COR-L47 (cell line): Measurements from ENCODE around the gene QRICH1.
"Not testable (repeated sequence)": the region's sequence is repeated elsewhere in the genome, so short reads cannot be mapped to it uniquely, and the experiment has no call there.

Experiments used
- DNase-seq: peaks from one replicate; lab custom pipeline; 2025; lab: John Stamatoyannopoulos, UW

QRICH1 gene

DNA sequence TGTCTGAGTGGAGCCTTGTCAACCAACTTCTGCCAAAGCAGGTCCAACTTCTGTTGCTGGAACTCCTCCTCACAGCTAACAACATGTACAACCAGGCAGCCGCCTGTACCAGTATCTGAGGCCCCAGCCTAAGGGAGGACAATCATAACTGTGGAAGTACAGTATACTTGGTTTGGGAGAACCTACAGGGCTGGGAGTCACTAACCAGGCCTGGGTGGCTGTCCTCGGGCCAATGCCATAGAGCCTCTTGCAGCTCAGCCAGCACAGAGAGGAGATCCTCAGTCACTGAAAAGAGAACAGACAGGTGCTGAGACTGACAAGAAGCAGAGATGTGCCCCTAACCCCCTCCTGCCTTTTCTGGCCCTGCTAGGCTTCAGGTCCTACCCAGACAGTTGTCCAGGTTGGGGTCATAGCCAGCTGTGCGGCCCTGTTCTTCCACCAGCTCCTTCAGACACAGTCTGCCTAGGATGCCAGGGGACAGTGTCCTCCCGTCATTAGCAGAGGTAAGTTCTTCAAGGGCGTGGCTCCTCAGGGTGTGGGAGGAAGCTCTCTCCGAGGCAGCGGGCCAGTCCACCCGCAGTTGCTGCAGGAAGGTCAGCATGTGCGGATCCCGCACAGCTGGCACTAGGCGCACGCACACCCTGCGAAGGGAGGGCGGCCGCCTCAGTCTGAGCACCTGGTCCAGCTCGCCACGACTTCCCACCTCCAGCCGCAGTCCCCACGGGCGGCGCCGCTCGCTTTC is 76.5 kb downstream of the QRICH1 start:
- DNase-seq: no peak

DNA sequence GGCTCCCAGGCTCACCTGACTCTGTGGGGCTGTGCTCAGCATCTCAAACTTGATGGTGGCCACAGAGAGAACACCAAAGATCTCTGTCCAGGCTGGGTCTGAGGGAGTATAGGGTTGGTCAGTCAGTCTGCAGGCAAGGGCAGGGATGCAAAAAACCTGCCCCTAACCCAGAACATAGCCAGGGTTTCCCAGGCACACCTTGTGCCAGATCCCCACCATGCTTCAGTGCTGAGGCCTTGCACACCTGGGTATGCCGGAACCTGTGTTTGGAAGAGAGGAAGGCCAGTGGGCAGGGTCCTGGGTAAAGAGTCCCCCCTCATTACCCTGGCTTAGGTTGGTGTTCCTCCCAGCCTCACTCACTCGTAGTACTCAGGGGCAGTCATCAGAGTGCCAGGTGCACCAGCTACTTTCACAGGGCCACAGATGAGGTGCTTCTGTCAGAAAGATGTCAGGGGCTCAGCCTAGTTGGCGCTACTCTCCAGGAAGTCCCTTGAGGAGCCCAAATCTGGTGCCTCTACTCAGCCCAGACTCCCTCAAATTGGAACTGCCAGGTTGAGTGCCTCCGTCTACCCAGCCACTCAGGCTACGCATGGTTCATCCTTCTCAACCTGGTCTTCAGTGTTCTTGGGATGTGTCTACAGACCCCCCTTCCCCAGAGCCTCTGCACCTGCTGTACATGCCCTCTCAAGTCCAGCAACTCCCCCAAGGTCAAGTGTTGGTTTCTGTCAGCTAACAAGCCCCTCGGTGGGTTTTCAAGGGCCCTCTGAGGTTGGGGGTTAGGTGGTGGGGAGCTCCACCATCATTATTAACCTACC is 77.2 kb downstream of the QRICH1 start:
- no peak for DNase-seq

DNA sequence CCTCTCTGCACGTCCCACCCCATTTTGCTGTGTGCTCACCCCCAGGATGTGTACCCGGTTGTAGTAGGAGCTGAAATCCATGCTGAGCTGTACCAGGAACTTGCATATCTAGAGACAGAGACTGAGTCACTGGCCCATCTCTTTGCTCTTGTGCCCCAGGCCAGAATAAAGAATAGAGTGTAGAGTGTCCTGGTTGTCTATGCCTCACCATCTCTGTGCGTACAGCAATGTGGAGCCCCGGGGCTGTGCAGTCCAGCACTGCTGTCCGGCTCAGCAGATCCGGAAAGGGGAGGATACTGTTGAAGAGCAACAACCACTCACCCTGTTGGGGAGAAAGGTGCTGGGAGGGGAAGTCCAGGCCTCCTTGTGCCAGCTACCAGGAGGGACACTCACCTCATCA is 78.1 kb downstream of the QRICH1 start:
- no peak for DNase-seq

DNA sequence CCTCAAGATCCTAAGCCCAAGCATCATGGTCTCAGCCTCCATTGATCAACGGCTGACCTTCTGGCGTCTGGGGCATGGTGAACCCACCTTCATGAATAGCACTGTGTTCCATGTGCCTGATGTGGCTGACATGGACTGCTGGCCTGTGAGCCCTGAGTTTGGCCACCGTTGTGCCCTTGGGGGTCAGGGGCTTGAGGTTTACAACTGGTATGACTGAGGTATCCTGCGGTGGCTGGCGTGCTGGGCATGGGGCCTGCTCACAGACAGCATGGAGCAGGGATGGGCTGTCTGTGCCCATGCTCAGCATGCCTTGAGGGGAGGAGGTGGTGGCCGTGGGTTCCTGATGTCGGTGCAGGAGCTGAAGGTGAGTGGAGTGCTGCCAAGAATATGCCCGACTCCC is 78.8 kb downstream of the QRICH1 start:
- no peak for DNase-seq

DNA sequence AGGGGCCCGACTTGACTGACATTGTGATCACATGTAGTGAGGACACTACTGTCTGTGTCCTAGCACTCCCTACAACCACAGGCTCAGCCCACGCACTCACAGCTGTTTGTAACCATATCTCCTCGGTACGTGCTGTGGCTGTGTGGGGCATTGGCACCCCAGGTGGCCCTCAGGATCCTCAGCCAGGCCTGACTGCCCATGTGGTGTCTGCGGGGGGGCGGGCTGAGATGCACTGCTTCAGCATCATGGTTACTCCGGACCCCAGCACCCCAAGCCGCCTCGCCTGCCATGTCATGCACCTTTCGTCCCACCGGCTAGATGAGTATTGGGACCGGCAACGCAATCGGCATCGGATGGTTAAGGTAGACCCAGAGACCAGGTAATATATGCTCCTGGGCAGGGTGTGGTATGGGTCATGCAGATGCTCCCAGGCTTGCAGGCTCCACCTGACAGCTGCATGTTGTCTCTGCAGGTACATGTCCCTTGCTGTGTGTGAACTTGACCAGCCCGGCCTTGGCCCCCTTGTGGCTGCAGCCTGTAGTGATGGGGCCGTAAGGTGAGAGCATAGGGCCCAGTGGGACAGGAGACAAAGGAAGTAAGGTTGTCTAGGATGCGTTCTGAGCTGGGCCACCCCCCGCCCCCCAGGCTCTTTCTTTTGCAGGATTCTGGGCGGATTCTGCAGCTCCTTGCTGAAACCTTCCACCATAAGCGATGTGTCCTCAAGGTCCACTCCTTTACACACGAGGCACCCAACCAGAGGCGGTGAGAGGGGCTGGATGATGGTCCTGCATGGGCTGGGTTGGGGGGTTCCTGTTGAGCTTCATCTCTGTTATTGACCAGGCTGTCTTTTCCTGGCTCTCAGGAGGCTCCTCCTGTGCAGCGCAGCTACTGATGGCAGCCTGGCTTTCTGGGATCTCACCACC is 79.9 kb downstream of the QRICH1 start:
- no peak for DNase-seq

DNA sequence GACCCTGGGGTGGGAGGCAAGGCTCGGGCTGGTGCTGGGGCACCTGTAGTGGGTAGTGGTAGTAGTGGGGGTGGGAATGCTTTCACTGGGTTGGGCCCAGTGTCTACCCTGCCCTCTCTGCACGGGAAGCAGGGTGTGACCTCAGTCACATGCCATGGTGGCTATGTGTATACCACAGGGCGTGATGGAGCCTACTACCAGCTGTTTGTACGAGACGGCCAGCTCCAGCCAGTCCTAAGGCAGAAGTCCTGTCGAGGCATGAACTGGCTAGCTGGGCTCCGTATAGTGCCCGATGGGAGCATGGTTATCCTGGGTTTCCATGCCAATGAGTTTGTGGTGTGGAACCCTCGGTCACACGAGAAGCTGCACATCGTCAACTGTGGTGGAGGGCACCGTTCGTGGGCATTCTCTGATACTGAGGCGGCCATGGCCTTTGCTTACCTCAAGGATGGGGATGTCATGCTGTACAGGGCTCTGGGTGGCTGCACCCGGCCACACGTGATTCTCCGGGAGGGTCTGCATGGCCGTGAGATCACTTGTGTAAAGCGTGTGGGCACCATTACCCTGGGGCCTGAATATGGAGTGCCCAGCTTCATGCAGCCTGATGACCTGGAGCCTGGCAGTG is 80.6 kb downstream of the QRICH1 start:
- DNase-seq: no peak

DNA sequence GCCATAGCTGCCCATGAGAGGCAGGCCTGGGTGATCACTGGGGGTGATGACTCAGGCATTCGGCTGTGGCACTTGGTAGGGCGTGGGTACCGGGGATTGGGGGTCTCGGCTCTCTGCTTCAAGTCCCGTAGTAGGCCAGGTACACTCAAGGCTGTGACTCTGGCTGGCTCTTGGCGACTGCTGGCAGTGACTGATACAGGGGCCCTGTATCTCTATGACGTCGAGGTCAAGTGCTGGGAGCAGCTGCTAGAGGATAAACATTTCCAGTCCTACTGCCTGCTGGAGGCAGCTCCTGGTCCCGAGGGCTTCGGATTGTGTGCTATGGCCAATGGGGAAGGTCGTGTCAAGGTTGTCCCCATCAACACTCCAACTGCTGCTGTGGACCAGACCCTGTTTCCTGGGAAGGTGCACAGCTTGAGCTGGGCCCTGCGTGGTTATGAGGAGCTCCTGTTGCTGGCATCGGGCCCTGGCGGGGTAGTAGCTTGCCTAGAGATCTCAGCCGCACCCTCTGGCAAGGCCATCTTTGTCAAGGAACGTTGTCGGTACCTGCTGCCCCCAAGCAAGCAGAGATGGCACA is 81.3 kb downstream of the QRICH1 start:
- DNase-seq: no peak

DNA sequence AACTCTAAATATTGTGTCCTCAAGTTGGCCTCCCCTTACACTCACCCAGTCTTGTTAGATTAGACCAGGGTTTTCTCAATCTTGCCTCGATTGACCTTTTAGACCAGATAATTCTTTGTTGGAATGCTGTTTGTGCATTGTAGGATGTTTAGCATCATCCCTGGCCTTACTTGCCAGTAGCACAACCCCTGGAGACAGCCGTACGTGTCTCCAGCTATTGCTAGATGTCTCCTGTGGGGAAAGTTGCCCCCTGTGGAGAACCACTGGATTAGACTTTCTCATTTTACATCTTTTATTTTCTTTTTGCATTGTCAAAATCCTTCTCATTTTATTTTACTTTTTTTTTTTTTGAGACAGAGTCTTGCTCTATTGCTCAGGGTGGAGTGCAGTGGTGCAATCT is 84.5 kb downstream of the QRICH1 start:
- no peak for DNase-seq

DNA sequence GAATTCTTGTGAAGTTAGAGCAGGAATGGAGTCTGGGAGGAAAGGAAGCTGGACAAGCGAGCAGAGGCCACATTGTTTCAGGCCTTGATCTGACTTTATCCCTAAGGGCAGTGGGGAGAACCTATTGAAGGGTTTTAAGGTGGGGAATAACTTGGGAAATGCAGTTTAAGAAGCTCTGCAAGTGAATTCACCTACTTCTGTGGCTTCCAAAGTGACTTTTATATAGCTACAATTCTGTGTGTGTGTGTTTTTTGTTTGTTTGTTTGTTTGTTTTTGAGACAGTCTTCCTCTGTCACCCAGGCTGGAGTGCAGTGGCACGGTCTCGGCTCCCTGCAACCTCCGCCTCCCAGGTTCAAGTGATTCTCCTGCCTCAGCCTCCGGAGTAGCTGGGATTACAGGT is 85.2 kb downstream of the QRICH1 start:
- not testable (repeated sequence) for DNase-seq

DNA sequence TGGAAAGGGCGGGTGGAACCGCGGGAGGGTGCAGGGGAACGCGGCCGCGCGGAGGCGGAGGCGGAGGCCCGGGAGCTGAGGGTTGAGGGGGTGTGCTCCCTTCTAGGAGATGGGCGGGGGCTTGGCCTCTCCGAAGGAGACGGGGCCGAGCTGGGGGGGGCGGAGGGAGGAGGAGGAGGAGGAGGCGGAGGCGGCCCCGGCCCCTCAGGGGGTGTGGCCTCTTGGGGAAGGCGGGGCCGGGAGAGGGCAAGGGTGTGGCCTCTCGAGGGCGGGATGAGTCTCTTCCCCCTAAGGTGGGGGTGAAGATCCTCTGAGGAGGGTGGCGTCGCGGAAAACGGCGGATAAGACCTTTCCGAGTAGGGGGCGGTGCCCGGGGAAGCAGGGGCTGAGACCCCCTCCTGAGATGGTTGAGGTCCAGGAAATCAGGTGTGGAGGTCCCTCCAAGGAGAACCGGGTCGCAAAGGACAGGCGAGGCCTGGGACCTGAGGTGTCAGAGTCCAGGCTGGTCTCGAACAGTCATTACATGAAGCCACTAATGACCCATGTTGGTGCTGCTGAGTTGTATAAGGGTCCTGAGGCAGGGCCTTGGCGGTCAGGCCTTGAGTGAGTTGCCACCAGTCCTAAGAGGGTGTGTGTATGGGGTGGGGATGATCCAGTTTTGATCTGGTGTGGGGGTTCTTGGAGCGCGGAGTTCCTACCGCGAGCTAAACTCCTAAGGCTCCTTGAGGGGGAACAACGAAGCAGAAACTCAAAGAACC is 85.9 kb downstream of the QRICH1 start:
- peak; percentile 60 for DNase-seq

DNA sequence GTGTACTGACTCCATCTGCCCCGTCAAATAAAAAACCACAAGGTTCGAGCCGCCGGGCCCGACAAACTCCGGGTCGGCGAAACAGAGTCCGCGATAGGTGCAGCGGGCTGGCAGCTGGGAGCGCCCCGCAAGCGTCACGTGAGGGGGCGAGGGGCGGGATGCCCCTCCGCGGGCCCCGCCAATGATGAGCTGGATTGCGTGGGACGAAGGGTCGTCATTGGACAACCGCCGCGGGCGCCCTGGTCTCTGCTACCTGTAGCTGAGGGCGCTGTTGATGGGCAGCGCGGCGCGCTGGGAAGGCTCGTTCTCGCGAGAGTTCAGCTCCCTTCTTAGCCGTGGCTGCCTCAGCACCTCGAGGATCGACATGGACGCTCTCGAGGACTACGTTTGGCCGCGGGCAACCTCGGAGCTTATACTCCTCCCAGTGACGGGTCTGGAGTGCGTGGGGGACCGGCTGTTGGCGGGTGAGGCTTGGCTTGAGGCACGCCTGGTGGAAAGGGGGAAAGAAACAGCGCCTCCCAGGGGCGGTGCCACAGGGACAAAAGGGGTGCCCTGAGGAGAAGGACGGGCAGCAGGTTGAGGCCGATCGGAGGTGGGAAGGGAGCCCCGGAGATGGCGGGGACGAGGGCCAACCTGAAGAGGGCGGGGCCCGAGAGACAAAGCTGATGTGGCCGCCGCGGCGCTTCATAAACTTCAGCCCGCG is 86.7 kb downstream of the QRICH1 start, which contains the start of gene WDR6:
WDR6 (plus strand) TSS at position 324 of the 703 bp plus-strand sequence; CDS start at position 365, 41 bp downstream.
- peak; percentile 93 for DNase-seq

GRCh38 chr3:49006408-49007067 is 87.3 kb downstream of the QRICH1 start:
- no peak for DNase-seq

- no peak for DNase-seq
Observed at GRCh38 chr3:49005998-49006397, 87.9 kb downstream of the QRICH1 start.

GRCh38 chr3:49005303-49005680 is 88.6 kb downstream of the QRICH1 start:
- DNase-seq: no peak

DNA sequence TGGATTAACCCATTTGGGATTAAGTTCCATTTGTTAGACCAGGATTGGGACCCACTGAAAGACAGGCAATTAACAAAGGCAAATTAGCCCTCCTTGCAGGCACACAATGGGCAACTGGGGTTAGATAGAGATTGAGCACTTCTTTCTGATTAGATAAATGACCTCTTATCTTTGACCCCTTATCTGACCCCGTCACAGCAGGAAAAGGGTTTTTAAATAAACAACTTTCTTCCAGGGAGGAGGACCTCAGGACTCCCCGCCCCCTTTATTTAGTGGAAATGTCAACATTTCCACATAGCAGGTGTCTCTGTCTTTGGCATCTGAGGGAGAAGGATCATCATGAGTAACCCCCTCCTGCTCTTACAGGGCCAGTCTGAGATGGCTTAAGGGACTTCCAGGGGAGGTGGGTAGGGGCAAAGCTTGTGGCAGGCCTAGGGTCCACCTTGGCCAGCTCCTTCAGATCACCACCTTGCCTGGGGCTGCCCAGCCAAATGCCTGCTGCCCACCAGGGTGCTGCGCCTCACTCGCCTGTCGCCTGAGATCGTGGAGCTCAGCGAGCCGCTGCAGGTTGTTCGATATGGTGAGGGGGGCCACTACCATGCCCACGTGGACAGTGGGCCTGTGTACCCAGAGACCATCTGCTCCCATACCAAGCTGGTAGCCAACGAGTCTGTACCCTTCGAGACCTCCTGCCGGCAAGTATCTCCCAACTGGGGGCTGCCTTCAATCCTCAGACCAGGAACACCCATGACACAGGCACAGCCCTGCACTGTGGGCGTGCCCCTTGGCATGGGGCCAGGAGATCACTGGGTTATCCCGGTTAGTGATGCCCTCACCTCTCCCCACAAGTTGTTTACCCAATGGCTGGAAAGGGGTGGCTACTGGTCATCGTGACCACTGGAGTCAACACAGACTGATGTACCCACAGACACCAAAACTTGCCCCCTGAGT is 89.2 kb downstream of the QRICH1 start:
- no peak for DNase-seq

GRCh38 chr3:49001155-49001554 is 92.7 kb downstream of the QRICH1 start:
- no peak for DNase-seq

GRCh38 chr3:48999085-48999858 is 94.6 kb downstream of the QRICH1 start:
- DNase-seq: peak; percentile 46
